Measurements from ENCODE around the gene SEC62. TPM values are rescaled to one million over a fixed set of nuclear protein-coding genes. Genes with fewer than 3 reads are reported as not detected.
A peak's percentile ranks its signal among the peaks of the same experiment; 100 is the strongest.

Gene SEC62, protein sequence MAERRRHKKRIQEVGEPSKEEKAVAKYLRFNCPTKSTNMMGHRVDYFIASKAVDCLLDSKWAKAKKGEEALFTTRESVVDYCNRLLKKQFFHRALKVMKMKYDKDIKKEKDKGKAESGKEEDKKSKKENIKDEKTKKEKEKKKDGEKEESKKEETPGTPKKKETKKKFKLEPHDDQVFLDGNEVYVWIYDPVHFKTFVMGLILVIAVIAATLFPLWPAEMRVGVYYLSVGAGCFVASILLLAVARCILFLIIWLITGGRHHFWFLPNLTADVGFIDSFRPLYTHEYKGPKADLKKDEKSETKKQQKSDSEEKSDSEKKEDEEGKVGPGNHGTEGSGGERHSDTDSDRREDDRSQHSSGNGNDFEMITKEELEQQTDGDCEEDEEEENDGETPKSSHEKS
- total RNA-seq (139 TPM), polyA plus RNA-seq (ENCODE audit: insufficient read depth, low read depth, low replicate concordance) (131 TPM)
- long read RNA-seq, donor 1, full-length matches to known transcripts = 25 of 154 reads
- long read RNA-seq, donor 1, partial matches to known transcripts = 129 of 154 reads
- long read RNA-seq, donor 1, other reads (novel, unspliced or antisense) = 0 of 154 reads
- long read RNA-seq, donor 2, full-length matches to known transcripts = 31 of 111 reads
- long read RNA-seq, donor 2, partial matches to known transcripts = 80 of 111 reads
- long read RNA-seq, donor 2, other reads (novel, unspliced or antisense) = 0 of 111 reads
- long read RNA-seq, donor 3, full-length matches to known transcripts = 43 of 242 reads
- long read RNA-seq, donor 3, partial matches to known transcripts = 199 of 242 reads
- long read RNA-seq, donor 3, other reads (novel, unspliced or antisense) = 0 of 242 reads
- long read RNA-seq, donor 4, full-length matches to known transcripts = 63 of 151 reads
- long read RNA-seq, donor 4, partial matches to known transcripts = 88 of 151 reads
- long read RNA-seq, donor 4, other reads (novel, unspliced or antisense) = 0 of 151 reads
- long read RNA-seq, donor 5, partial matches to known transcripts = 13 of 15 reads
- long read RNA-seq, donor 5, other reads (novel, unspliced or antisense) = 0 of 15 reads
- long read RNA-seq, donor 6, full-length matches to known transcripts = 64 of 274 reads
- long read RNA-seq, donor 6, partial matches to known transcripts = 210 of 274 reads
- long read RNA-seq, donor 6, other reads (novel, unspliced or antisense) = 0 of 274 reads
- long read RNA-seq, donor 7, full-length matches to known transcripts = 46 of 161 reads
- long read RNA-seq, donor 7, partial matches to known transcripts = 102 of 161 reads
- long read RNA-seq, donor 7, other reads (novel, unspliced or antisense) = 13 of 161 reads
- long read RNA-seq, donor 8, full-length matches to known transcripts = 31 of 155 reads
- long read RNA-seq, donor 8, partial matches to known transcripts = 124 of 155 reads
- long read RNA-seq, donor 8, other reads (novel, unspliced or antisense) = 0 of 155 reads
- long read RNA-seq, donor 9, full-length matches to known transcripts = 24 of 96 reads
- long read RNA-seq, donor 9, partial matches to known transcripts = 72 of 96 reads
- long read RNA-seq, donor 9, other reads (novel, unspliced or antisense) = 0 of 96 reads
- long read RNA-seq, donor 10, full-length matches to known transcripts = 31 of 140 reads
- long read RNA-seq, donor 10, partial matches to known transcripts = 109 of 140 reads
- long read RNA-seq, donor 10, other reads (novel, unspliced or antisense) = 0 of 140 reads

DNA sequence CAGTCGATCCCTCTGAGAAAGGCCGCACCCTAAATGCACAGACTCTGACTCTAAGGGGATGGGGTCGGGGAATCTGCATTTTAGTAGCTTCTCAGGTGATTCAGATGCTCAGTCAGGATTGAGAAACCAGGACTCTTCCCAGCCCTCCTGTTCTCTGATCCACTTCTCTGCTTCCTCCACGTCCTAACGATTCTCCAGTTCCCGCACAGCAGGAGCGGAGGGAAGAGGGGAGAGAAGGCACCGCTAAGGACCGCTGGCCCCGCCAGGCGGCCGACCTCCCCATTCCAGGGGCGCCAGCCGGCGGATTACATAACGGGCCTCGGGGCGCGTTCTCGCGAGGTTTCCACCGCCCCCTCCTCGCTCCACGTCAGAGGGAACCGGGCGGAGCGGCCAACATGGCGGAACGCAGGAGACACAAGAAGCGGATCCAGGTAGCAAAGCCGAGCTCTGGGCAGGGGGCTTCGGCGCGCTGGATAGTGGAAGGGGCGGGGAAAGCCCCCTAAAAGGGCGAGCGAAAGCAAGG lies at the start of gene SEC62:
SEC62 (plus strand) TSS at position 380 of the 523 bp plus-strand sequence; CDS start at position 396, 16 bp downstream.
- intact Hi-C loops (cut with DNase I) = no loop called here
- no peak for FAIRE-seq
- H3K9ac ChIP-seq (ENCODE audit: low read length in 3 of 3) = peak within 1 kb of the TSS; percentile 86 to 98 (median 88)
- H3K36me3 ChIP-seq (ENCODE audit: control insufficient read depth in 2 of 3, insufficient read depth in 3 of 3, low read length in 3 of 3) = peaks cover 0 to 3% (median 0%) of the 10 kb centered on the region in 3 donors
- peak within 1 kb of the TSS; percentile 74 to 96 (median 95) for H3K4me3 ChIP-seq (ENCODE audit: low read length in 3 of 3)
- peaks cover 2 to 5% (median 5%) of the 10 kb centered on the region in 3 donors for H3K4me1 ChIP-seq (ENCODE audit: control insufficient read depth in 2 of 3, insufficient read depth in 2 of 3, low read depth in 1 of 3, low read length in 3 of 3)
- TF ChIP-seq, protein P1, sequence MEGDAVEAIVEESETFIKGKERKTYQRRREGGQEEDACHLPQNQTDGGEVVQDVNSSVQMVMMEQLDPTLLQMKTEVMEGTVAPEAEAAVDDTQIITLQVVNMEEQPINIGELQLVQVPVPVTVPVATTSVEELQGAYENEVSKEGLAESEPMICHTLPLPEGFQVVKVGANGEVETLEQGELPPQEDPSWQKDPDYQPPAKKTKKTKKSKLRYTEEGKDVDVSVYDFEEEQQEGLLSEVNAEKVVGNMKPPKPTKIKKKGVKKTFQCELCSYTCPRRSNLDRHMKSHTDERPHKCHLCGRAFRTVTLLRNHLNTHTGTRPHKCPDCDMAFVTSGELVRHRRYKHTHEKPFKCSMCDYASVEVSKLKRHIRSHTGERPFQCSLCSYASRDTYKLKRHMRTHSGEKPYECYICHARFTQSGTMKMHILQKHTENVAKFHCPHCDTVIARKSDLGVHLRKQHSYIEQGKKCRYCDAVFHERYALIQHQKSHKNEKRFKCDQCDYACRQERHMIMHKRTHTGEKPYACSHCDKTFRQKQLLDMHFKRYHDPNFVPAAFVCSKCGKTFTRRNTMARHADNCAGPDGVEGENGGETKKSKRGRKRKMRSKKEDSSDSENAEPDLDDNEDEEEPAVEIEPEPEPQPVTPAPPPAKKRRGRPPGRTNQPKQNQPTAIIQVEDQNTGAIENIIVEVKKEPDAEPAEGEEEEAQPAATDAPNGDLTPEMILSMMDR (IDR thresholded peaks at IDR 0.05; ENCODE audit: borderline replicate concordance, extremely low read depth, insufficient read depth) = peak; percentile 25
- H3K27ac ChIP-seq (ENCODE audit: low read depth in 2 of 2, low read length in 2 of 2) = peak within 1 kb of the TSS; percentile 93 to 96
- no peaks in the 10 kb centered on the region for H3K9me3 ChIP-seq (ENCODE audit: control insufficient read depth in 2 of 3, insufficient read depth in 1 of 3, low read length in 3 of 3)
- no peaks in the 10 kb centered on the region for H3K27me3 ChIP-seq (ENCODE audit: control insufficient read depth, insufficient read depth, low read length)
- DNase-seq = peak; percentile 96 to 98 (median 97)

DNA sequence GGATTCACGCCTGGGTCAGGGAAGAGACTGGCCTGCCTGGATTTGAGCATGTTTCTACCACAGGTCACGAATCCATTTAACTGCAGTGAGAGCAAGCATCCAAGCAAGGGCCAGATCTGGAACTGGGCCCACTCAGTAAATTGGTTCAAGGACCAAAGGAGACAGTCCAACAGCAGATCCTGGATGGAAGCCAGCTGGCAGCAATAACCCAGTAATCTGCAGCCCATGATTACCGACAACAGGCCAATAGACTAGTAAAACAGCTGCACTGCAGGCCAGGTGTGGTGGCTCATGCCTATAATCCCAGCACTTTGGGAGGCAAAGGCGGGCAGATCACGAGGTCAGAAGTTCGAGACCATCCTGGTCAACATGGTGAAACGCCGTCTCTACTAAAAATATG lies 43.4 kb upstream of the SEC62 start:
- Histone ChIP-seq H3K9me3 (ENCODE audit: control insufficient read depth in 2 of 3, insufficient read depth in 1 of 3, low read length in 3 of 3) (no peaks in the 10 kb centered on the region), H3K4me1 (ENCODE audit: control insufficient read depth in 2 of 3, insufficient read depth in 2 of 3, low read depth in 1 of 3, low read length in 3 of 3) (peaks cover 0 to 6% (median 0%) of the 10 kb centered on the region in 3 donors), H3K27me3 (ENCODE audit: control insufficient read depth, insufficient read depth, low read length) (no peaks in the 10 kb centered on the region), H3K9ac (ENCODE audit: low read length in 3 of 3) (no peak overlapping the region), H3K27ac (ENCODE audit: low read depth in 2 of 2, low read length in 2 of 2) (no peak overlapping the region), H3K4me3 (ENCODE audit: low read length in 3 of 3) (no peak overlapping the region), H3K36me3 (ENCODE audit: control insufficient read depth in 2 of 3, insufficient read depth in 3 of 3, low read length in 3 of 3) (no peaks in the 10 kb centered on the region)
- FAIRE-seq (no peak), DNase-seq (peak in 3 of 5 donors; percentile 16 to 77 (median 50))
- TF ChIP-seq, protein P1 (IDR thresholded peaks at IDR 0.05; ENCODE audit: borderline replicate concordance, extremely low read depth, insufficient read depth) = no peak
- intact Hi-C loops (cut with DNase I) = no loop called here

DNA sequence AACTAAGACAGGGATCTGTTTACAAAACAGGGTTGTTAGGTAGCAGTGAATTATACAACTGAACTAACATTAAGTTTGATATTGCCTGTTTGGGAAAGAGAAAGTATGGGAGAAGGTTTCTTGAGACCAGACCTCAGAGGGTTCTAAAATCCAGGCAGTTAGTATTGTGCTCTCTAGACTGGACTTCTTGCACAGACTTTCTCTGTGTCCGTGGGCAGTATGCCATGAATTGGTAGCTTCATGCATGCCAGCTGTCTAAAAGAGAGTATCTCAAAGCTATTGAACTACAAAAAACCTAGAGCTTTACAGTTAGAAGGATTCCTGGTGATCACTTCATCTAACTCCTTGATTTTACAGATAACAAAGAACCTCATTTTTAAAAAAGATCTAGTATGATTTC lies 42.8 kb upstream of the SEC62 start:
- no peak for DNase-seq
- Histone ChIP-seq H3K4me1 (ENCODE audit: control insufficient read depth in 2 of 3, insufficient read depth in 2 of 3, low read depth in 1 of 3, low read length in 3 of 3) (peaks cover 0 to 6% (median 0%) of the 10 kb centered on the region in 3 donors), H3K27ac (ENCODE audit: low read depth in 2 of 2, low read length in 2 of 2) (no peak overlapping the region), H3K9me3 (ENCODE audit: control insufficient read depth in 2 of 3, insufficient read depth in 1 of 3, low read length in 3 of 3) (no peaks in the 10 kb centered on the region), H3K9ac (ENCODE audit: low read length in 3 of 3) (no peak overlapping the region), H3K36me3 (ENCODE audit: control insufficient read depth in 2 of 3, insufficient read depth in 3 of 3, low read length in 3 of 3) (no peaks in the 10 kb centered on the region), H3K4me3 (ENCODE audit: low read length in 3 of 3) (no peak overlapping the region), H3K27me3 (ENCODE audit: control insufficient read depth, insufficient read depth, low read length) (no peaks in the 10 kb centered on the region)
- intact Hi-C loops (cut with DNase I) = no loop called here
- TF ChIP-seq, protein P1 (IDR thresholded peaks at IDR 0.05; ENCODE audit: borderline replicate concordance, extremely low read depth, insufficient read depth) = no peak
- no peak for FAIRE-seq

All from kidney (tissue), 22 donors.